Lower leg skin (tissue), 4 donors: ENCODE data around the gene LAMP5. TPM values are rescaled to one million over a fixed set of nuclear protein-coding genes. Genes with fewer than 3 reads are reported as not detected.

Experiments used
- DNase-seq, 2 donors: peaks; one replicate each; pipeline ENCODE4 v3.0.0-alpha.2; 2019; ENCODE audit warnings: low spot score in 2 of 2
- H3K4me3 ChIP-seq: fragments of 200-600 bp; sonication (generic); 2 replicates; pipeline ENCODE4 v1.5.1; 2017; ENCODE audit warnings: mild to moderate bottlenecking, low read depth; ENCODE audit not compliant: poor library complexity, severe bottlenecking
- POLR2A ChIP-seq, 2 donors: fragments of 450-650 bp; IDR thresholded peaks; one replicate each; pipeline ENCODE4 v1.6.1; 2016 to 2017; ENCODE audit warnings: antibody characterized with exemption in 2 of 2, mild to moderate bottlenecking in 1 of 2, moderate library complexity in 1 of 2
- WGBS, 2 donors: methylation state at CpG; one replicate each; pipeline ENCODE4 v1.1.5; 2018; 5-methylcytosine and 5-hydroxymethylcytosine counted together
- intact Hi-C: fragments of 100-400 bp; cut with DNase I; formaldehyde crosslinking; loops from one replicate; pipeline ENCODE4 v1.15.0; 2023; ENCODE audit warnings: low total_unique reads
- total RNA-seq, 4 donors: library from RNA; depleted of rRNA; stranded (reverse); fragments of >200 nt; gene quantifications; one replicate each; pipeline ENCODE4 v1.1.0, GENCODE V29; 2016
- TF ChIP-seq, protein P1 (sequence below), 3 donors: fragments of 450-650 bp; IDR thresholded peaks; one replicate each; pipeline ENCODE4 v1.5.1; 2016; ENCODE audit warnings: antibody characterized with exemption in 3 of 3, mild to moderate bottlenecking in 3 of 3, moderate library complexity in 2 of 3

LAMP5 gene
- total RNA-seq, 4 donors from 2014 or later, result 0.16 to 0.19 TPM; not detected in 2

DNA sequence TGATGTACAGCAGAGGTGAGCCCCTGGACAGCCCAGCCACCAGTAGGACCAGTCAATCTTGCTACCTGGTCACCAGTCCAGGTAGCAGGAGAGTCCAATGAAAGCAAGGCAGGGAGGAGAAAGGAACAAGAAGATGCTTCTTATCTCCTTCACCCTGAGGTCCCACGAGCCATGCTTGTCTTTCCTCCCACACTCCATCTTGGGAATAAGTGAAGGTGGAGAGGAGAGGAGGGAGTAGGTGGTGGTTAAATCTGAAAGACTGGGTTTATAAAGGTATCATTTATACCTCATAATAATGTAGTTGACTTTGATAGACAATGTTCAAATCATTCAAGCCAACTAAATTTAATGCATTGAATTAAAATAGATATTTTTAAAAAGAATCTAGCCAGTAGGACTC, 35.9 kb downstream of the LAMP5 start:
- intact Hi-C loops, result no loop called here
- no peak for DNase-seq
- WGBS, 2 donors, result 84 to 92% methylated on average over 1 of the region's 1 CpG
- no peak overlapping the region for H3K4me3 ChIP-seq
- TF ChIP-seq, protein P1, sequence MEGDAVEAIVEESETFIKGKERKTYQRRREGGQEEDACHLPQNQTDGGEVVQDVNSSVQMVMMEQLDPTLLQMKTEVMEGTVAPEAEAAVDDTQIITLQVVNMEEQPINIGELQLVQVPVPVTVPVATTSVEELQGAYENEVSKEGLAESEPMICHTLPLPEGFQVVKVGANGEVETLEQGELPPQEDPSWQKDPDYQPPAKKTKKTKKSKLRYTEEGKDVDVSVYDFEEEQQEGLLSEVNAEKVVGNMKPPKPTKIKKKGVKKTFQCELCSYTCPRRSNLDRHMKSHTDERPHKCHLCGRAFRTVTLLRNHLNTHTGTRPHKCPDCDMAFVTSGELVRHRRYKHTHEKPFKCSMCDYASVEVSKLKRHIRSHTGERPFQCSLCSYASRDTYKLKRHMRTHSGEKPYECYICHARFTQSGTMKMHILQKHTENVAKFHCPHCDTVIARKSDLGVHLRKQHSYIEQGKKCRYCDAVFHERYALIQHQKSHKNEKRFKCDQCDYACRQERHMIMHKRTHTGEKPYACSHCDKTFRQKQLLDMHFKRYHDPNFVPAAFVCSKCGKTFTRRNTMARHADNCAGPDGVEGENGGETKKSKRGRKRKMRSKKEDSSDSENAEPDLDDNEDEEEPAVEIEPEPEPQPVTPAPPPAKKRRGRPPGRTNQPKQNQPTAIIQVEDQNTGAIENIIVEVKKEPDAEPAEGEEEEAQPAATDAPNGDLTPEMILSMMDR (IDR thresholded peaks at IDR 0.05), result no peak
- no peak for TF ChIP-seq POLR2A (IDR thresholded peaks at IDR 0.05)

DNA sequence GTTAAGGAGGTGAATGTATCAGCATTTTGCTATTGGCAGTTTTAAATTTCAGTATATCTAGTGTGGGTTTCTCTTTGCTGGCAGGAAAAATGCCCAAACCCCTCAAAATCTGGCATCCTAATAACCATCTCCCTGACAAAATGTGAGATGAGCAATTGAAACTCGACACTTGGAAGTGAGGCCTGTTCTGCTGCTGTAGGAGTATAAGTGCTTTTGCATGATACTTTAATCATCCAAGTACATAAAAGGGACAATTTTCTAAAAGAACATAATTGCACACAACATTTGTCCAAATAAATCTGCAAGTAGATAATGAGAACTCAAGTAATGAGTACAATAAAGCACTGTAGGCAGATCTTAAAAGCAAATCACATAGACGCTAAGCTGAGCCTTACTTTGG, 36.5 kb downstream of the LAMP5 start:
- no peak overlapping the region for H3K4me3 ChIP-seq
- no peak for TF ChIP-seq POLR2A (IDR thresholded peaks at IDR 0.05)
- TF ChIP-seq, protein P1 (IDR thresholded peaks at IDR 0.05), result no peak
- WGBS, 2 donors, result 69 to 74% methylated on average over 2 of the region's 2 CpGs
- intact Hi-C loops, result no loop called here
- no peak for DNase-seq

DNA sequence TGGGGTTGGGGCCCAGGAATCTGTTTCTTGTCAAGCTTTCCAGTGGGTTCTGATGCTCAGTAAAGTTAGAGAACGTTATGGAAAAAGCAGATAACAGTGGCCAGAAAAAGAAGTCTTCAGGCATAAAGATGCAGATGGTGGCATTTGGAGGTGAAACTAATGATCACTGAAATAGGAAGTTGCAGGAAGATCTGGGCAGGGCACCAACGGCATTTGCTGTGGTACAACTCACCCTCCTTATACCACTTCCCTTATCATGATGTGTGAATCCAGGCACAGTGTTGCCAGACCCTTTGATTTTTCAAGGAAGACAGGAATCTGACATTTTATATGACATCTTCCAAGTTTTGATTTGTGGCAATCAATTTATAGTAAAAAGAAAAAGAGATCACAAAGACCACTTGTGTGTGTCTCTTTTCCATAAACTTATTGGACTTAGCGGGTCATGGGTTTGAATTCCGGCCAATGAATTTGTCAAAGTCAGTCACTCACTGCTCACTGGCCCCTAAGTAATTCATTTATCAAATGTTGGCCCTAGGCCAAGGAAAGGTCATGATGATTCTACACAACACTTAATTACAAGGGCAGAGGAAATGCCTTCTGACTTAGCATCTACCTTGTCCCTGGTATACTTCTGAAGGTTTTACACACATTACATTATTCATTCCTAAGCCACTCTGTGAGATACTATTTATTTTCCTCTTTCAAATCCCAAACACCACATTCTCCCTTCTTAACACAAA, 37.6 kb downstream of the LAMP5 start:
- TF ChIP-seq, protein P1 (IDR thresholded peaks at IDR 0.05), result no peak
- TF ChIP-seq POLR2A (IDR thresholded peaks at IDR 0.05), result no peak
- DNase-seq, result no peak
- WGBS, 2 donors, result 60 to 61% methylated on average over 4 of the region's 4 CpGs
- intact Hi-C loops, result no loop called here
- H3K4me3 ChIP-seq, result no peak overlapping the region

DNA sequence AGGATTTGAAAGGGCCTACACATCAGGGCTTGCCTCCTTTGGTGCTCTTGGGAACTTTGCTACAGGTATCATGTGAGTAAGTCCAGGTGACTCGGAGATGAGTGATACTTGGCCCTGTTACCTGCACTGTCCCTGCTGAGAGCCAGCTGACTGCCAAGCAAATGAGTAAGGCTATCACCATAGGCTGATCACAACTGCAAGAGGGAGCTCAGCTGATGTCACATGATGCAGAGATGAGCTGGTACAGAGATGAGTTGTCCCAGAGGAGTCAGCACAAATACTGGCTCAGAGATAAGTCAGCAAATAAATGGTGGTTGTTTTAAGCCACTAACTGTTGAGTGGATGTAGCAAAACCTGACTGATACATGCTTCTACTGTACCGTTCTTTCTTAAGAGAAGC, 41.4 kb downstream of the LAMP5 start:
- H3K4me3 ChIP-seq, result no peak overlapping the region
- intact Hi-C loops, result no loop called here
- TF ChIP-seq, protein P1 (IDR thresholded peaks at IDR 0.05), result no peak
- no peak for TF ChIP-seq POLR2A (IDR thresholded peaks at IDR 0.05)
- WGBS, 2 donors, result 72 to 74% methylated on average over 2 of the region's 2 CpGs
- no peak for DNase-seq

DNA sequence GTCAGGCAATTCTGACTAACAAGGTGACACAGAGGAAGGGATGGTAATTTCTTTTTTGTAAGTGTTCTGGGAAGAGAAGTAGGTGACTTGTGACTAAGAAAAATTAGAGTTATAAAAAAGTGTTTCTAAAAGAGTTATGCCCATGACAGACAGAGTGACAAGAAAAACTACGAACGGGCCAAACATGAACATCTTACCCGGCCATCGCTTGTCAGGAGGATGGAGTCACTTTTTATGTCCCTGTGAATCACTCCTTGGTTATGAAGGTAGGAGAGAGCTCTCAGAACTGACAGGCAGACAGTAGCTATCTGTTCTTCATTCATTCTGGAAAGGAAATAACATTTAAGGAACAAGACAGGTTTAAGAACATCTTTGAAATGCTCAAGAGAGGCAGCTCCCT, 43.0 kb downstream of the LAMP5 start:
- 92 to 93% methylated on average over 4 of the region's 4 CpGs for WGBS, 2 donors
- TF ChIP-seq, protein P1 (IDR thresholded peaks at IDR 0.05), result no peak
- no peak for TF ChIP-seq POLR2A (IDR thresholded peaks at IDR 0.05)
- intact Hi-C loops, result no loop called here
- no peak for DNase-seq
- H3K4me3 ChIP-seq, result no peak overlapping the region
